Left lobe of liver (tissue), 2 donors: Measurements from ENCODE around the gene EARS2. TPM values are rescaled to one million over a fixed set of nuclear protein-coding genes. Genes with fewer than 3 reads are reported as not detected.

Experiments used
- ATAC-seq: fragments of 200-7000 bp; cut with Tn5 transposase; one replicate; pipeline ENCODE4 v1.9.1; 2020; ENCODE audit warnings: mild to moderate bottlenecking, moderate library complexity
- DNase-seq: peaks from one replicate; pipeline ENCODE4 v3.0.0-alpha.2; 2020; ENCODE audit warnings: low spot score
- total RNA-seq: library from RNA; stranded (reverse); gene quantifications from one replicate; pipeline ENCODE4 v1.2.1, GENCODE V29; 2021
- donor health status: DM: no; HTN: no; CAD: no; lungs with moderate emphysema.
- donor health status: DM: no; HTN: yes; CAD: no.

Gene EARS2
- total RNA-seq, 1 donor from 2014 or later: 15.9 TPM

DNA sequence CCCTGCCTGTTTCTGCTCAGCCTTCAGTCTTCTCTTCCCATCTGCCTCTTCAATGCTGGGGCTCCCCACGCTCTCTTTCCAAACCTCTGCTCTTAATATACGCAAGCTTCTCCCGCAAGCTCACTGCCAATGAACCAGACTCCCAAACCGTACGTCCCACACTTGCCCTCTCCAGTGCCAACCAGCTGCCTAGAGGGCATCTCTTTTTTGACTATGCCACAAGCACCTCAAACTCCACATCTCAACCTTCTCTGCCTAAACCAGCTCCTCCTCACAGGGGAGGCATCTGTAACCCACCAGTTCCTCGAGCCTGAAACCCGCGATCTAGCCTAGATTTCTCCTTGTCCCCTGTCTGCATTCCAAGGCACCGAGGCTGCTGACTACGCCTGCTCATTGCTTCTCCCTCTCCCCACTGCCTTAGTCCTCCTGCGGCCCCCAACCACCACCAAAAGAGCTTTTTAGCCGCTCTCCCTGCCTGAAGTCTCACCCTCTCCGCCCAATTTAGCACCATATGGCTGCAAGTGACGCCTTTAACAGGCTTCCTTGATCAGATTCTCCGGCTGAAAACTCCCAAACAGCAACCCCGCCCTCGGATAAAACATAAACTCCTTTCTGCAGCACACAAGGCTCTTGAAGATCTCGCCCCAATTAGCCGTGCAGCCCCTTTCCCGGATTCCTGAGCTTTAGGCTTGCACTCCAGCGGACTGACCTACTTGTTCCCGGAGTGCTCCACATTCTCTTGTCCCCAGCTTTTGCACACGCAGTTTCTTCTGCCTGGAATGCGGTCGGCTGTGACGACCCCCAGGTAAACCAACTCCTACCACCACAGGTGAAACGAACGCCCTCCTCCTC lies 48.3 kb downstream of the EARS2 start:
- no peak for ATAC-seq
- no peak for DNase-seq

- DNase-seq: no peak
- ATAC-seq: no peak
These were observed 50.5 kb downstream of the EARS2 start for GRCh38 chr16:23506606-23506994.

DNA sequence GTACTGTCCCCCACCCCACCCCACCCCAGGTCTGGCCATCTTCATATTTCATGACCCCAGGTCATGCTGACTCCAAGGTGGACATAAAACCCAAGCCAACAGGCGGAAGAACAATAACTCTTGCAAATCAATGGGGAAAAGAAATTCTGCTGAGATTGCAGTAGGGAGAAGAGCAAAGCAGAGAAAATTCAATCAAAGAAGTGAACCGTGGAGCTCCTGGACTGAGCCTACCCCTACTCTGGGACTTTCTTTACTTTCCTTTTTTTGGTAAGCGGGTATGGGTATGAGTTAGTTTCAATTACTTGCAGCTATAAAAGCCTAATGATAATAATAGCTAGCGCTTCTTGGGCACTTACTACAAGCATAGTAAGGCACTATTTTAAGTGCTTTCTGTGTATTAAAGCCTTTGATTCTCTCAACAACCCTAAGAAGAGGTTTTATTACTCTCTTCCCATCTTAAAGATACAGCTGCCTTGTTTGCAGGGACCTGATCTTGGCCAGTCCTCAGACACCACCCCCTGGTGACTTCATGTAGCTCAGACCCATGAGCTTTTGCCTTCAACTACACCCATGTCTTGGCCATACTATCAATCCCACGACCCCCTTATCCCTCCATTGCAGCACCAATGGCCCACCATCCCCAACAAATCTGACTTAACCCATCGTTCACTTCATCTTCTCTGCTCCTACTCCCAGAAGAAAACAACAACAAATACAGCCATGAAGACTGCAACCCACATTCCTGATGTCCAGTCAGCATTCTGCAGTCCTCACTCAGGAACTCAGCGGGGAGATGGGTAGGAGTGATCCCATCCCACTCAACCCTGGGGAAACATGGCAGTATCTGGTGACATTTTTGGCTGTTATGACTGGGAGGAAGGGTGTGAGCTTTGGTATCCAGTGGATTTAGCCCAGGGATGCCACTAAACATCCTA lies 51.2 kb downstream of the EARS2 start:
- DNase-seq: no peak
- no peak for ATAC-seq

DNA sequence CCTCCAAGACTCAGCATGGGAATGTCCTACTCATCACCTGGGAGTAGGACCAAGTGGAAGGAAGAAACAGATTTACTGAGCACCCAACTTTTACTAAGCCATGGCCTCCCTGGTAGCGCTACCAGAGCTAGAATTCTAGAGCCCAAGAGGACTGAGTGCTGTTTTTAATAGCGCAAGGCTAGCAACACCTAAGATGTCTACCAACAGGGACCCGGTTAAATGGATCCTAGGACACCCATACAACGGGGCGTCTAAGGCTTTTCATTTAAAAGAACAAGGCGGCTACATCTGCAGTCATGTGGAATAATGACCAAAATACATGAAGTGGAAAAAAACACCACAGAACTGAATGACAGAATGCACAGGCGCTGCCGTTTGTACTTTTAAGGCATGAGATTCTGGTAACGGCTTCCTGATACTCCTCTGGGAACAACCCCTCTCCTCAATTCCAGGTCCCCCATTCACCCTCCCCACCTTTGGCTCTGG lies 51.9 kb downstream of the EARS2 start:
- no peak for ATAC-seq
- DNase-seq: no peak

DNA sequence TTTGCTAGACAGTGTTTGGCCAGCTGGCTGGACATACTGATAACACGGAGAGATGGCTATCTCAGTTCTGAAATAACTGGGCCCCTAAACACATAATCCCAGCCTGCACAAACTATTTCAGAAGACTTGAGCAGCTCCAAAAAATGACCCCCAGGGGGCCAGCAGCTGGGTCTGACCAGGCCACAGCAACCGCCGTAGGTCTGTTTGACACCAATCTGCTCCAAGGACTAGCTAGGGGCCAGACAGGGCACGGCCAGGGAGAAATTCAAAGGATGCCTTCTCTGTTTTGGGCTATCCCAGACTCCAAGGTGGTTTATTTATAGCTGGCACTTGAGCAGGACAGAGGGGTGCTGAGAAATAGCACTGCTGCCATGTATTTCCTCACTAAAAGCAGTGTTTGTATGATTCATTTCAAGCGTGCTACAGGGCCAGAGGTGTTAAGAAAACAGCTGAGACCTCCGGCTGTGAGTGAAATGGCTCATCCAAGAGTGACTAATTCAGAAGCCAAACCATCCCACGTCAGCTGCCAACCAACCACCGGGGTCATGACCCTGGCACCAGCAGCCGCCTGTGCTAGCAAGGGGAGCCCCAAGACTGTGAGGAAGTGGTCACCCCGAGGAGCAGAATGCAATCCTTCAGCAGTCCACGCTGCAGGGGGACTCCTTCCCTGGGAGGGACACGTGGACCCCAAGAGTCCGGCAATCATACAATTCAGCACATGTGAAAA lies 52.5 kb downstream of the EARS2 start:
- DNase-seq (peak; percentile 49), ATAC-seq (peak; percentile 68)

GRCh38 chr16:23504076-23504452 lies 53.1 kb downstream of the EARS2 start:
- no peak for DNase-seq
- ATAC-seq: no peak

DNA sequence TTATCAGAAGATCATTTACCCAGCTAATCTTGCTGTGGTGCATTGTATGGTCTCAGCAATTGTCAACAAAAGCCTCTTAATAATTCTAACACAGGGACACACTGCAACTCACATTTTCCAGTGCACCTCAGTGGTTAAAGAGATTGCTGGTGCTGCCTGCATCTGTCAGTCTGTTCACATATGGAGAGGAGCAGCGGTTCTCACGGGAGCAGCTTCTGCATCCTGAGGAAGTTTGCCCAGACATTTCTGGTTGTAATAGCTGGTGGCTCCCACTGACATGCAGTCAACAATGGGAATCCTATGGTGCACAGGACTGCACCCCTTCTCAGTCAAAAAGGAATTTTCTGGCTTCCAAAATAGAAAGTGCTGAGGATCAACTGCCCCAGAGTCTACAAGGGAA lies 54.7 kb downstream of the EARS2 start:
- DNase-seq: no peak

GRCh38 chr16:23501291-23501690 lies 55.9 kb downstream of the EARS2 start:
- ATAC-seq: peak; percentile 55
- DNase-seq: no peak

More for the DNA sequence above, 54.7 kb downstream of the EARS2 start:
- ATAC-seq: no peak

- no peak for DNase-seq
These were observed 56.3 kb downstream of the EARS2 start for GRCh38 chr16:23500862-23501225.

DNA sequence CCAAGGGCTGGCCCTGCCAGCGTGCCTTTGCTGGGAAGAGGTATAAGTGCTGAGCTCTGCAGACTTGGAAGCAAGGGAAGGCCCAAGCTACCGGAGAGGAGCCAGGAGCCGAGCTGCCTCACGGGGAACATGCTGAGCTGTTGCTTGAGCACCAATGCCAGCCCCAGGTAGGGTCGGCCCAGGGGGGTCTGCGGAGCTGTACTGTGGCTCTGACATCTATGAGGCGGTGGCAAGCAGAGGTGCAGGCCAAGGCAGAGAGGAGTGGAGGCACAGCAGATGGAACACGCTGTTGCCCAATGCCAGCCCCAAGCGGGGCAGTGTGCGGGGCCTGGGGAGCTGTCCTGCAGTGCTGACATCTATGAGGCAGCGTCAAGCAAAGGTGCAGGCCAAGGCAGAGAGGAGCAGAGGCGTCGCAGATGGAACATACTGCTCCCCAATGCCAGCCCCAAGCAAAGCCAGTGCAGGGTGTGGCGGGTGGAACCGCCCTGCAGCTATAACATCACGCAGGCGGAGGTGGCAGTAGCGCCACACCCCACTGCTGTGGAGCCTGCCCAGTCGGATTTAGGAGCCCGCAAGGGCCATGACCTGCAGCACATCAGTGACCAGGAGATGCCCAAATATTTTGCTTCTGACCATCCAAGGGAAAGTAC lies 56.8 kb downstream of the EARS2 start:
- ATAC-seq: no peak
- DNase-seq: no peak

More at GRCh38 chr16:23500862-23501225, 56.3 kb downstream of the EARS2 start:
- no peak for ATAC-seq

- DNase-seq (no peak), ATAC-seq (no peak)
These were observed 57.3 kb downstream of the EARS2 start for GRCh38 chr16:23499801-23500200.

DNA sequence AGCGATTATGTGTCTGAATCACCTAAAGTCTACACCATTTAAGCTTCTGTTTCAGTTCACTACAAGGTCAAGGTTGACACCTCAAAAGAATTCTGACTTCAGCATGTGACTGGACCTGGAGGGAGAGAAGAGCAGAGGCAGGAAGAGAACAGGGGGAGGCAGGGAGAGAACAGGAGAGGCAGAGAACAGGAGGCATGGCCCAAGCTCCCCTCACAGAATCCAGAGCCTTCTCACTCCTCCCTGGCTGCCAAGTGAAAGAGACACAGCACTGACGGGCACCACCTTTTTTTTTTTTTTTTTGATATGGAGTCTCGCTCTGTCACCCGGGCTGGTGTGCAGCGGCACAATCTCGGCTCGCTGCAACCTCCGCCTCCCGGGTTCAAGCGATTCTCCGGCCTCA lies 58.3 kb downstream of the EARS2 start:
- DNase-seq: no peak
- no peak for ATAC-seq

DNA sequence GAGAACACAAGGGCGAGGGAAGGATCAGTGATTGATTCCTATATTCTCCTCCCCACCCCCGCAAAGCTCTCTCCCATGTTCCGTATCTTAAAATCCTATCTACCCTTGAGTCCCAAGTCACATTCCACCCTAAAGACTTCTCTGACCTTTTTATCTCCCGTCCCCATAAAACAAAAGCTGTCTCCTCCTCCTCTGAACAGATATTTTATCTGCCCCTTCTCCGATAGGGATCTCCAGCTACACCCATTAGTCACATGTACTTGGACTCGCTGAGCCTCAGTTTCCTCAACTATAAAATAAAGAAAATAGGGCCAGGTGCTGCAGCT lies 59.6 kb downstream of the EARS2 start:
- no peak for DNase-seq

DNA sequence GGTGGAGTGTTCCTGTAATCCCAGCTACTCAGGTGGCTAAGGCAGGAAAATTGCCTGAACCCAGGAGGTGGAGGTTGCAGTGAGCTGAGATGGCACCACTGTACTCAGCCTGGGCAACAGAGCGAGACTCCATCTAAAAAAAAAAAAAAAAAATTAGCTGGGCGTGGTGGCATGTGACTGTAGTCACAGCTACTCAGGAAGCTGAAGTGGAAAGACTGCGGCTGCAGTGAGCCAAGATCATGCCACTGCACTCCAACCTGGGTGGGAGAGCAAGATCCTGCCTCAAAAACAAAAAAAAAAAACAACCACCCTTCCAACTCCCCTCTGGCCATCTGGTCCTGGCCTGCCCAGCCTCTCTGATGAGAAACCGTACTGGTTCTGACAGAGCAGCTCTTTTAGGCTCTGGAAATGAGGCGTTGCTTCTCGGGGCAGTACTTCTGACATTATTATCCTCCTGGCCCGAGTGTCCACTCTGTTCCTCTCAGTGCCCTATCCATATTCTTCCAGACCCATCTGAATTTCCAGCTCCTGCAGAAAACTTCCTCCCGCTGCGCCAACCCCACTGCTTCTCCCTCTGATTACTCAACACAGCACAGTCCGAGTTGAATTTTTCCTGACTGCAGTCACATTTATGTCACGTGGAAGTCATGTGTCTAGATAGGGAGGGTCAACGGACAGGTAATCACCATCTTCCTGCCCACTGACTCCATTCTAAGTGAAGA lies 60.2 kb downstream of the EARS2 start:
- ATAC-seq: peak; percentile 75
- peak; percentile 64 for DNase-seq

More for the DNA sequence above, 59.6 kb downstream of the EARS2 start:
- ATAC-seq: no peak

- ATAC-seq (no peak), DNase-seq (no peak)
These were observed 61.5 kb downstream of the EARS2 start for GRCh38 chr16:23495671-23496070.

DNA sequence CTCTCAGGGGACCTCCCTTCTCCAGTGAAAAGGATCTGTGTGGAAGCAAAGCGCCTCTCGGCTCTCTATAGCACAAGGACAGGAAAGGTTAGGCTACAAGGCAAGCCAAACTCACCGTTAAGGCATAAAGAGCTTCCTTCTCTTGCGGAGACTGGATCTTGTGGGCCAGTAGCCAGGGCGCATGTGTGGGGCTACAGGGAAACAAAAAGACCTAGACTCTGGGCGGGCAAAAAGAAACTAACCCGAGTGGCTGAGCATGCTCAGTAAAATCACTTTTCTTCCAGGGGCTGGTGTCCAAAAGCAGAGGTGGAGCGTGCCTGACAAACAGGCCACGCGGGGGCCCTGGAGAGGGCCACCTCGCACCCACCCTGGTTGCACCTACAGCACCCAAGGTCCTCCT lies 63.0 kb downstream of the EARS2 start:
- DNase-seq (no peak), ATAC-seq (no peak)

DNA sequence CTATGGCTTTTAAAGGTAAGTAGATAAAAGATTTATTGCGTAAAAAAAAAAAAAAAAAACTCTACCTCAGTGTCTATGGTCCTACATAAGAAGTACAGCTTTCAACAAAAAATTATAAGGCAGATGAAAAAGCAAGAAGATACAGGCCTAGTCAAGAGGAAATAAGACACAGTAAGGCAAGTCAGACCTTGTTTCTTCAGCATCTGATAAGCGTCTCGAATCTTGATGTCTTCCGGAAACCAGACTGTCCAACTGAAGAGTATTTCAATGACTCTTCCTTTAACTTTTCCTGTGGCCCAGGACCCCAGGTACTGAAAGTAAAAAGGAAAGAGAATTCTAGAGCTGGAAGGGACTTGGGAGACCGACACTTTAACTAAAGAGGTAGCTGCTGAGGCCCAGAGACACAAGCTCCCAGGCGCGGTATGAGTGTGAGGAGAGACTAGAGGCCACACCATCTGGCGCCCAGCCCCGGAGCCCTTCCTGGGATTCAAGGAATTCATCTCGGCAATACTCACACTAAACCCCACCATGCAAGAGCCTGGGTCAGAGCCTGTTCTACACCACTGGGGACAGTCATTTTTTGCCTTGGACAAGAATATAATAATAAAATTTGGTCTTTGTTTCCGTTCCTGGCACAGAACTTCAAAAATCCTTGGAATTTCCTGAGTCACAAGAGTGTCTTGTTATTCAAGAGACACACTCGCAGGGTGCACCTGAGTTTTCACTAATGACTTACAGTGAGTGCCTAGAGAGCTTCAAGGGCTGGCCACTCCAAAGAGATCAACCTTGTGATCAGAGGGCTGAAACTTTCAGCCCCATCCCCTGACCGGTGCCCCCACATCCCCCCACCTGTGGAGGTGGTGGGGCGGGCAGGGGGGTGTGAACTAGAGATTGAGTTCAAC lies 65.4 kb downstream of the EARS2 start:
- DNase-seq (no peak), ATAC-seq (no peak)

GRCh38 chr16:23486480-23486879 lies 70.7 kb downstream of the EARS2 start:
- ATAC-seq (no peak), DNase-seq (no peak)

DNA sequence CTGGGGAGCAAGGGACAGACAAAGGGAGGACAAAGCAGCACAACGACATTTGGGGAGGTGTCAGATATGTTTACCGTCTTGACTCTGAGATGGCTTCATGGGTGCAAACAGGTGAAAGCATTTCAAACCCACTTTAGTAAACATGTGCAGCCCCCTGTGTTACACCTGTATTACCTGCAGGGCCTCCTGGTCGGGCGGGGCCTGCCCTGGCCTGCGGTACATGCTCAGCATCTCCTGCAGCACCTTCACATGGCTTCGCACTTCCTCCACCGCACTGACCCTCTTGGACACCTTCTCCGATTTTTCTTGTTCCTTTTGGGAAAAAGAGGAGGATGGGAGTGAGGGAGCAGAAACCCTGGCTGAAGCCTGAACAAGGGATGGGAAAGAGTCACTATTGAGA lies 71.3 kb downstream of the EARS2 start:
- no peak for ATAC-seq
- no peak for DNase-seq
